ENCODE results near the gene UNC5C. TPM values are rescaled to one million over a fixed set of nuclear protein-coding genes. Genes with fewer than 3 reads are reported as not detected.

UNC5C gene
- total RNA-seq, 2 experiments from 2014 or later = not detected

DNA sequence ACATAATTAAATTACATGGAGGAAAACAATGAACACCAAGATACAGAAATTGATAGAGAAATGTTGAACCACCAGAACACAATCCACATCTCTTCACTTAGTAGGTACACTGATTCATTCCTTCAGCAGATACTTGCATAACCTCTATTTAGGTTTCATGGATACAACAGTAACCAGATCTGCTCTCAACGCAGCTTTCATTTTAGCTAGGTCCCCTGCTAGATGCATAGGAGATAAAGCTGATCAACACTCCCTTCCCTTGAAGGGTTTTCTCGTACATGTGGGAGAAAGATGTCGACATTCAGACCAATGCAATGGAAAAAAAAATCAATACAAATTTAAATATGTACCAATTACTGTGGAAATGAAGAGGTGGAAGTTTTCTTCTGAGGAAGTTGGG, 37.3 kb downstream of the UNC5C start:
- H3K9me3 Mint-ChIP-seq = no peaks in the 10 kb centered on the region
- intact Hi-C loops (cut with micrococcal nuclease) = no loop called here
- no peak for TF ChIP-seq CTCF (IDR thresholded peaks at IDR 0.05)

DNA sequence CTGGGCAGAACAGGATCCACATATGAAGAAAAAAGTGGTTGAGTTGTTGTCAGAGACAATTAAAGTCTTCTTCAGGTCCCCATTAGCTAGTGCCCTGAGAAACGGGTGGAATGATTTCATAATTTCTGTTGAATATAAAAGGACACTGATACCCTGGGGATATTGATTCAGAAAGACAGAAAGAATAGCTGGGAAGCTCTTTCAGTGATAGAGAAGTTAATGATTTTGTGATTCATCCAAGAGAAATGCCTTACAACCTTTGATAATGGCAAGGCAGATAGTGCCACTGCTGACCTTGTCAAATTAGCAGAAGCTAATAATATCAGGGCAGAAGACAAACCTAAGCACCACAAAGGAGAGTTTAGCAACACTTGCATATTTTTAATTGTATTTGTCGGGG, 37.9 kb downstream of the UNC5C start:
- POLR2A ChIA-PET = no interaction called here
- no peak for TF ChIP-seq CTCF (IDR thresholded peaks at IDR 0.05)
- no peak overlapping the region for H3K27ac Mint-ChIP-seq
- H3K36me3 Mint-ChIP-seq (ENCODE audit: low read depth) = no peaks in the 10 kb centered on the region
- no peaks in the 10 kb centered on the region for H3K4me1 Mint-ChIP-seq (ENCODE audit: low read depth)
- no peaks in the 10 kb centered on the region for H3K9me3 Mint-ChIP-seq
- no peaks in the 10 kb centered on the region for H3K27me3 Mint-ChIP-seq
- CTCF ChIA-PET = interaction anchor here (0.6 to 1.4 kb wide), 6 partner anchors 12 to 134 kb away, joined by 3 to 6 read pairs (median 3); no protein-coding TSS in a partner anchor
- DNase-seq (no peak), ATAC-seq (no peak)
- no peak overlapping the region for H3K4me3 Mint-ChIP-seq
- intact Hi-C loops (cut with micrococcal nuclease) = no loop called here

More for the DNA sequence above, 37.3 kb downstream of the UNC5C start:
- Mint-ChIP-seq H3K27me3 (no peaks in the 10 kb centered on the region), H3K27ac (no peak overlapping the region), H3K4me1 (ENCODE audit: low read depth) (no peaks in the 10 kb centered on the region), H3K36me3 (ENCODE audit: low read depth) (no peaks in the 10 kb centered on the region), H3K4me3 (no peak overlapping the region)
- DNase-seq (no peak), ATAC-seq (no peak)
- POLR2A ChIA-PET = no interaction called here
- CTCF ChIA-PET = interaction anchor here (1.3 to 1.4 kb wide), 2 partner anchors 11 to 18 kb away, joined by 4 to 6 read pairs; no protein-coding TSS in a partner anchor

DNA sequence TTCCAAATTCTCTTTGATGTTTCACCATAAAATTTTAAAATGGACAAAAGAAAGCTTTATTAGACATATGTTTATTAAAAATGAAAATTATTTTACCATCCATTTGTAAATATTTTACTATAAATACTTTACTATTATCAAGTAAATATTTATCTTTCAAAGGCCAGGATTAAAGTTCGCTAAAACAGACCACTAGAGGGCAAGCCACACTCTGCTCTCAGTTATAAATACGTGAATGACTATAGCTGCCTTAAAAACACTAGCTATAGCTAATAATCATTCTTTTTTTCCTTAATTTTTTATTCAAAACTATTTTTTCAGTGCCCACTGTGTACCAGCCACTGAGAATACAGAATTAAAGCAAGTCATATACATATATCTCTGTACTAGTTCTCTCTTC, 38.6 kb downstream of the UNC5C start:
- Mint-ChIP-seq H3K4me1 (ENCODE audit: low read depth) (no peaks in the 10 kb centered on the region), H3K27me3 (no peaks in the 10 kb centered on the region), H3K9me3 (no peaks in the 10 kb centered on the region), H3K4me3 (no peak overlapping the region), H3K27ac (no peak overlapping the region), H3K36me3 (ENCODE audit: low read depth) (no peaks in the 10 kb centered on the region)
- intact Hi-C loops (cut with micrococcal nuclease) = no loop called here
- CTCF ChIA-PET = interaction anchor here (0.6 to 1.4 kb wide), 6 partner anchors 13 to 134 kb away, joined by 3 to 6 read pairs (median 3); no protein-coding TSS in a partner anchor
- peak; percentile 51 for TF ChIP-seq CTCF (IDR thresholded peaks at IDR 0.05)
- ATAC-seq (no peak), DNase-seq (no peak)
- POLR2A ChIA-PET = no interaction called here

DNA sequence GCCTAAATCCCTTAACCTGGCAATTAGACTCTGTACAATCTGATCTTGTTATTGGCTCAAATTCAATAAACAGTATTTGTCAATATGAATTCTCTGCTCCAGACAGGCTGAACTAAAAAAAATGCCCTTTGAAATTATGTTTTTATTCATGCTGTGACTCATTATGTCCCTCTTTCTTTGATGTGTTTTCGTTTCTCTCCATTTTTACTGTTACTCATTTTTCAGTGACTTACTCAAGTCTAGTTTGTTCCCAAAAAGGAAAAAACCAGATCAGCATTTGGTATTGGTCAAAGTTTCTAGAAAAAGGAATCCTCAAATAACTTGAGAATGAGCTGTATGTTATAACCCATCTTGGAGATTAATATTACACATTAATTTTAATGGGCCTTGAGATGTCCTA, 40.4 kb downstream of the UNC5C start:
- ChIA-PET POLR2A (no interaction called here), CTCF (interaction anchor here (1.1 kb wide), 1 partner anchor 342 kb away, joined by 3 read pairs; no protein-coding TSS in a partner anchor)
- Mint-ChIP-seq H3K27ac (no peak overlapping the region), H3K4me3 (no peak overlapping the region), H3K9me3 (no peaks in the 10 kb centered on the region), H3K4me1 (ENCODE audit: low read depth) (no peaks in the 10 kb centered on the region), H3K36me3 (ENCODE audit: low read depth) (no peaks in the 10 kb centered on the region), H3K27me3 (peaks cover 1% of the 10 kb centered on the region)
- DNase-seq (no peak), ATAC-seq (no peak)
- TF ChIP-seq CTCF (IDR thresholded peaks at IDR 0.05) = no peak
- intact Hi-C loops (cut with micrococcal nuclease) = no loop called here

- no peak for TF ChIP-seq CTCF (IDR thresholded peaks at IDR 0.05)
- ChIA-PET POLR2A (no interaction called here), CTCF (no interaction called here)
- Mint-ChIP-seq H3K27me3 (peaks cover 1% of the 10 kb centered on the region), H3K9me3 (no peaks in the 10 kb centered on the region), H3K4me1 (ENCODE audit: low read depth) (no peaks in the 10 kb centered on the region), H3K36me3 (ENCODE audit: low read depth) (no peaks in the 10 kb centered on the region), H3K4me3 (no peak overlapping the region), H3K27ac (no peak overlapping the region)
- no peak for ATAC-seq
- intact Hi-C loops (cut with micrococcal nuclease) = no loop called here
- DNase-seq = no peak
Observed at GRCh38 chr4:95507561-95507960, 41.2 kb downstream of the UNC5C start.

All from activated CD8-positive, alpha-beta T cell treated with anti-CD3 and anti-CD28 coated beads for 36 hours (primary cell).